Body of pancreas (tissue), 4 donors: ENCODE results near the gene PKN1. TPM values are rescaled to one million over a fixed set of nuclear protein-coding genes. Genes with fewer than 3 reads are reported as not detected.

Experiments used
- ATAC-seq: fragments of 150-250 bp; one replicate; pipeline ENCODE4 v1.9.1; 2016
- DNase-seq, 4 donors: peaks; one replicate each; pipeline ENCODE4 v3.0.0-alpha.2; 2019
- H3K27ac ChIP-seq, 4 donors: fragments of 200-600 bp; sonication (generic); 1 replicate in 3 of 4; 2 replicates in 1 of 4; pipeline versions ENCODE4 v1.5.1 to v1.6.1; 2016 to 2019; ENCODE audit warnings: mild to moderate bottlenecking in 1 of 4, mixed read lengths in 1 of 4, moderate library complexity in 1 of 4
- H3K27me3 ChIP-seq, 2 donors: fragments of 200-600 bp; sonication (generic); one replicate each; pipeline ENCODE4 v1.6.0; 2016; ENCODE audit warnings: mild to moderate bottlenecking in 1 of 2
- H3K36me3 ChIP-seq, 2 donors: fragments of 200-600 bp; sonication (generic); replicated peaks in 1 of 2; 2 replicates each; pipeline ENCODE4 v1.5.1; 2016; ENCODE audit warnings: low read depth in 2 of 2; ENCODE audit not compliant: insufficient read depth in 1 of 2
- H3K4me1 ChIP-seq: fragments of 200-600 bp; sonication (generic); one replicate; pipeline ENCODE4 v1.6.0; 2016
- H3K4me3 ChIP-seq, 2 donors: fragments of 200-600 bp; sonication (generic); 1 replicate in 1 of 2; 2 replicates in 1 of 2; pipeline ENCODE4 v1.5.1; 2016 to 2019
- H3K9me3 ChIP-seq, 3 donors: fragments of 200-600 bp; sonication (generic); 1 replicate in 2 of 3; 2 replicates in 1 of 3; pipeline ENCODE4 v1.5.1; 2016
- POLR2A ChIP-seq, 3 donors: fragments of 450-650 bp; IDR thresholded peaks; one replicate each; pipeline ENCODE4 v1.6.1; 2016; ENCODE audit warnings: antibody characterized with exemption in 3 of 3, mild to moderate bottlenecking in 2 of 3
- WGBS, 2 donors: methylation state at CpG; one replicate each; pipeline ENCODE4 v1.1.5; 2017; 5-methylcytosine and 5-hydroxymethylcytosine counted together
- intact Hi-C: fragments of 100-400 bp; cut with DNase I; formaldehyde crosslinking; loops from one replicate; pipeline ENCODE4 v1.15.1; 2023
- total RNA-seq, 2 donors: library from RNA; depleted of rRNA; stranded (reverse); fragments of >200 nt; gene quantifications; one replicate each; pipeline ENCODE4 v1.1.0, GENCODE V29; 2016
- TF ChIP-seq, protein P1 (sequence below), 7 experiments: fragments of 450-650 bp in 4 of 7; fragments of 200-600 bp in 3 of 7; sonication (generic) in 3 of 7; IDR thresholded peaks; one replicate each; pipeline ENCODE4 v1.5.1; 2016 to 2019; ENCODE audit warnings: antibody characterized with exemption in 7 of 7

PKN1 gene
- total RNA-seq, 2 donors from 2014 or later = 82.5 to 83.4 TPM

DNA sequence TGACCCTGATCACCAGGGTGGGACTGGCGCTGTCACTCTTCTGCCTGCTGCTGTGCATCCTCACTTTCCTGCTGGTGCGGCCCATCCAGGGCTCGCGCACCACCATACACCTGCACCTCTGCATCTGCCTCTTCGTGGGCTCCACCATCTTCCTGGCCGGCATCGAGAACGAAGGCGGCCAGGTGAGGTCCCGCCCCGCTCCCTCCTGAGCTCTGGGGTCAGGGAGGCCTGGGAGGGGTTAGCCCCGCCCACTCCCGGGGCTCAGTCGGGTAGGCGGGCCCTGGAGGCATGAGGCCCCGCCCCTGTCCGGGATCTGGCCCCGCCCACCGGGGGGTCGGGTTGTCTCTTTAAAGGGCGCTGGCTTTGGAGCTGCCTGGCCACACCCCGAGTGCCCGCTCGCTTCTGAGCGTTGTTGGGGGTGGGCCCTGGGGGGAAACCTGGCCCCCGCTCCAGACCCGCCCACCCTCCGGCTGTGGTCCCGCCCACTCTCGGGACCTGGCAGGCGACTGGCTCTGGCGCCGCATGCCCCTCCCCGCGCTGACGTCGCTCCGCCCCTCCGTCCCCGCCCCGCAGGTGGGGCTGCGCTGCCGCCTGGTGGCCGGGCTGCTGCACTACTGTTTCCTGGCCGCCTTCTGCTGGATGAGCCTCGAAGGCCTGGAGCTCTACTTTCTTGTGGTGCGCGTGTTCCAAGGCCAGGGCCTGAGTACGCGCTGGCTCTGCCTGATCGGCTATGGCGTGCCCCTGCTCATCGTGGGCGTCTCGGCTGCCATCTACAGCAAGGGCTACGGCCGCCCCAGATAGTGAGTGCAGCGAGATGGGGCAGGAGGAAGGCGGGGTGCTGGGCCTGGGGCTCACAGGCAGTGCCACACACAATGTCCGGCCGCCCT is 27.1 kb upstream of the PKN1 start:
- 21 to 58% methylated on average over 9 to 61 of the region's 61 CpGs for WGBS, 2 donors
- H3K27ac ChIP-seq = peak overlapping the region in 2 of 4 donors; percentile 53 to 73
- TF ChIP-seq, protein P1, sequence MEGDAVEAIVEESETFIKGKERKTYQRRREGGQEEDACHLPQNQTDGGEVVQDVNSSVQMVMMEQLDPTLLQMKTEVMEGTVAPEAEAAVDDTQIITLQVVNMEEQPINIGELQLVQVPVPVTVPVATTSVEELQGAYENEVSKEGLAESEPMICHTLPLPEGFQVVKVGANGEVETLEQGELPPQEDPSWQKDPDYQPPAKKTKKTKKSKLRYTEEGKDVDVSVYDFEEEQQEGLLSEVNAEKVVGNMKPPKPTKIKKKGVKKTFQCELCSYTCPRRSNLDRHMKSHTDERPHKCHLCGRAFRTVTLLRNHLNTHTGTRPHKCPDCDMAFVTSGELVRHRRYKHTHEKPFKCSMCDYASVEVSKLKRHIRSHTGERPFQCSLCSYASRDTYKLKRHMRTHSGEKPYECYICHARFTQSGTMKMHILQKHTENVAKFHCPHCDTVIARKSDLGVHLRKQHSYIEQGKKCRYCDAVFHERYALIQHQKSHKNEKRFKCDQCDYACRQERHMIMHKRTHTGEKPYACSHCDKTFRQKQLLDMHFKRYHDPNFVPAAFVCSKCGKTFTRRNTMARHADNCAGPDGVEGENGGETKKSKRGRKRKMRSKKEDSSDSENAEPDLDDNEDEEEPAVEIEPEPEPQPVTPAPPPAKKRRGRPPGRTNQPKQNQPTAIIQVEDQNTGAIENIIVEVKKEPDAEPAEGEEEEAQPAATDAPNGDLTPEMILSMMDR (IDR thresholded peaks at IDR 0.05) = peak; percentile 77 to 96 (median 89)
- no peak for TF ChIP-seq POLR2A (IDR thresholded peaks at IDR 0.05)
- ATAC-seq (peak; percentile 90), DNase-seq (peak; percentile 88 to 90 (median 89))
- no peaks in the 10 kb centered on the region for H3K27me3 ChIP-seq
- intact Hi-C loops = no loop called here
- no peak overlapping the region for H3K4me3 ChIP-seq
- peaks cover 28 to 32% of the 10 kb centered on the region in 2 donors for H3K36me3 ChIP-seq
- peaks cover 11% of the 10 kb centered on the region for H3K4me1 ChIP-seq
- H3K9me3 ChIP-seq = no peaks in the 10 kb centered on the region

DNA sequence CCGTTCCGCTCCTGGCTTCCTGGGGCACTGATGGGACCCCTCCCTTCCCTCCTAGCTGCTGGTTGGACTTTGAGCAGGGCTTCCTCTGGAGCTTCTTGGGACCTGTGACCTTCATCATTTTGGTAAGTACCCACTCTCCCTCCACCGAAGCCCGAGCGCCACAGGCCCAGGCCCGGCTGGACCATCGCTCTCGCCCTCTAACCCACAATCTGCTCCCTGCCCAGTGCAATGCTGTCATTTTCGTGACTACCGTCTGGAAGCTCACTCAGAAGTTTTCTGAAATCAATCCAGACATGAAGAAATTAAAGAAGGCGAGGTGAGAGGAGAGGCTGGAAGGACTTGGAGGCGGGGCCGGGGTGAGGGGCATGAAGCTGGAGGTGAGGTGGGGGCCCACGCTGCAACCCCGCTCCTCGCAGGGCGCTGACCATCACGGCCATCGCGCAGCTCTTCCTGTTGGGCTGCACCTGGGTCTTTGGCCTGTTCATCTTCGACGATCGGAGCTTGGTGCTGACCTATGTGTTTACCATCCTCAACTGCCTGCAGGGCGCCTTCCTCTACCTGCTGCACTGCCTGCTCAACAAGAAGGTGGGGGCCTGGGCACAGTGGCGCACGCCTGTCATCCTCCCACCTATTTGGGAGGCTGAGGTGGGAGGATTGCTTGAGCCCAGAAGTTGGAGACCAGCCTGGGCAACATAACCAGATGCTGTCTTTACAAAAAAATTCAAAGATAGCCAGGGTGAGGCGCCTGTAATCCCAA is 26.3 kb upstream of the PKN1 start:
- DNase-seq (no peak), ATAC-seq (no peak)
- H3K36me3 ChIP-seq = peaks cover 30 to 33% of the 10 kb centered on the region in 2 donors
- intact Hi-C loops = no loop called here
- H3K4me1 ChIP-seq = peaks cover 11% of the 10 kb centered on the region
- H3K4me3 ChIP-seq = no peak overlapping the region
- H3K27me3 ChIP-seq = no peaks in the 10 kb centered on the region
- WGBS, 2 donors = 89 to 93% methylated on average over 23 to 27 of the region's 27 CpGs
- TF ChIP-seq, protein P1 (IDR thresholded peaks at IDR 0.05) = no peak
- TF ChIP-seq POLR2A (IDR thresholded peaks at IDR 0.05) = no peak
- H3K27ac ChIP-seq = peak overlapping the region in 2 of 4 donors; percentile 39 to 53
- H3K9me3 ChIP-seq = no peaks in the 10 kb centered on the region

DNA sequence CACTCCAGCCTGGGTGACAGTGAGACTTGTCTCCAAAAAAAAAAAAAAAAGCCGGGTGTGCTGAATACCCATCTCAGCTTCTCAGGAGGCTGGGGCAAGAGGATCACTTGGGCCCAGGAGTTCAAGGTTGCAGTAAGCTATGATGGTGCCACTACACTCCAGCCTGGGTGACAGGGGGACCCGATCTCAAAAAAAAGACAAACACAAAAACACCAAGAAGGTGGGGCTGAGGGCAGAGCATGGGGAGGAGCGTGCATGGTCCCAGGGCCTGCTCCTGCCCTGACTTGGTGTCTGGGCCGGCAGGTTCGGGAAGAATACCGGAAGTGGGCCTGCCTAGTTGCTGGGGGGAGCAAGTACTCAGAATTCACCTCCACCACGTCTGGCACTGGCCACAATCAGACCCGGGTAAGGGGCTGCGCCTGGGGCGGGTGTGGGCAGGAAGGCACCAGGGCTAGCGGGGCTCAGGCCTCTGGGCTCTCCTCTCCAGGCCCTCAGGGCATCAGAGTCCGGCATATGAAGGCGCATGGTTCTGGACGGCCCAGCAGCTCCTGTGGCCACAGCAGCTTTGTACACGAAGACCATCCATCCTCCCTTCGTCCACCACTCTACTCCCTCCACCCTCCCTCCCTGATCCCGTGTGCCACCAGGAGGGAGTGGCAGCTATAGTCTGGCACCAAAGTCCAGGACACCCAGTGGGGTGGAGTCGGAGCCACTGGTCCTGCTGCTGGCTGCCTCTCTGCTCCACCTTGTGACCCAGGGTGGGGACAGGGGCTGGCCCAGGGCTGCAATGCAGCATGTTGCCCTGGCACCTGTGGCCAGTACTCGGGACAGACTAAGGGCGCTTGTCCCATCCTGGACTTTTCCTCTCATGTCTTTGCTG is 25.3 kb upstream of the PKN1 start:
- Histone ChIP-seq H3K9me3 (no peaks in the 10 kb centered on the region), H3K36me3 (peaks cover 30 to 41% of the 10 kb centered on the region in 2 donors), H3K4me1 (peaks cover 11% of the 10 kb centered on the region), H3K4me3 (no peak overlapping the region), H3K27ac (no peak overlapping the region), H3K27me3 (no peaks in the 10 kb centered on the region)
- no peak for TF ChIP-seq POLR2A (IDR thresholded peaks at IDR 0.05)
- TF ChIP-seq, protein P1 (IDR thresholded peaks at IDR 0.05) = no peak
- intact Hi-C loops = no loop called here
- whole genome bisulfite sequencing, 2 donors = 75 to 84% methylated on average over 12 to 20 of the region's 20 CpGs
- DNase-seq = no peak
- no peak for ATAC-seq

DNA sequence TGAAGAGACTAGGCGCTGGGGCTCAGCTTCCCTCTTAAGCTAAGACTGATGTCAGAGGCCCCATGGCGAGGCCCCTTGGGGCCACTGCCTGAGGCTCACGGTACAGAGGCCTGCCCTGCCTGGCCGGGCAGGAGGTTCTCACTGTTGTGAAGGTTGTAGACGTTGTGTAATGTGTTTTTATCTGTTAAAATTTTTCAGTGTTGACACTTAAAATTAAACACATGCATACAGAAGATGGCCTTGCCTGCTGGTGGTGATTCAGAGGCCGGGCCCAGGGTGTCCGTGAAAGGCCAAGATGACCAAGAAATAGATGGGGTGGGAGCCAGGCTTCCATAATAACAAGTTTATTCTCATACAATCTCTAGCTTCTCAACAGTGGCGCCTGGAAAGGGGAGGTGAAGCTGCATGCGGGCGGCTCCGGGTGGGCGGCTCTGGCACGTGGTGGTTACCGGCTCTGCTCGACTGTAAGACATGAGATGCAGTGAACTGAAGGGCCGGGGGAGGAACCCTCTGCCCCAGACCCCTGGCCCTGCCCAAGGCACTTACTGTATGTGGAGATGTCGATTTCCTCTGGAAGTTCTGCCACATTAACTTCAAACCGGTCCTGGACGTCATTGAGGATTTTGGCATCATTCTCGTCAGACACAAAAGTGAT is 24.5 kb upstream of the PKN1 start:
- no peaks in the 10 kb centered on the region for H3K9me3 ChIP-seq
- DNase-seq (no peak), ATAC-seq (no peak)
- no peak for TF ChIP-seq POLR2A (IDR thresholded peaks at IDR 0.05)
- TF ChIP-seq, protein P1 (IDR thresholded peaks at IDR 0.05) = no peak
- WGBS, 2 donors = 81 to 89% methylated on average over 17 to 20 of the region's 20 CpGs
- H3K4me3 ChIP-seq = no peak overlapping the region
- H3K4me1 ChIP-seq = peaks cover 11% of the 10 kb centered on the region
- intact Hi-C loops = no loop called here
- H3K27me3 ChIP-seq = no peaks in the 10 kb centered on the region
- H3K36me3 ChIP-seq = peaks cover 30 to 43% of the 10 kb centered on the region in 2 donors
- no peak overlapping the region for H3K27ac ChIP-seq
